ENCODE measurements around the gene FBXO15.
A peak's percentile ranks its signal among the peaks of the same experiment; 100 is the strongest.

The FBXO15 gene

DNA sequence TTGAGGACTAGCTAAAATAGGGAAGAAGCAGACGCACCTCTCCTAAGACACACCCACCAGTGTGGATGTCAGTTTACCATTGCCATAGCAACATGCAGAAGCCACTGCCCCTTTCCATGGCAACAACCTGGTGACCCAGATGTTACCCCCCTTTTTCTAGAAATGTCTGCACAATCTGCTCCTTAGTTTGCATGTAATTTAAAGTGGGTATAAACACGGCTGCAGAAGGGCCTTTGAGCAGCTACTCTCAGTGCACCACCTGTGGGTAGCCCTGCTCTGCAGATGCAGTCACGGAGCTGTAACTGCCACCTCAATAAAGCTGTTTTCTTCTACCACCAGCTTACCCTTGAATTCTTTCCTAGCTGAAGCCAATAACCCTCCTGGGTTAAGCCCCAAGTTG lies 87.1 kb downstream of the FBXO15 start:
- no peak for DNase-seq

DNA sequence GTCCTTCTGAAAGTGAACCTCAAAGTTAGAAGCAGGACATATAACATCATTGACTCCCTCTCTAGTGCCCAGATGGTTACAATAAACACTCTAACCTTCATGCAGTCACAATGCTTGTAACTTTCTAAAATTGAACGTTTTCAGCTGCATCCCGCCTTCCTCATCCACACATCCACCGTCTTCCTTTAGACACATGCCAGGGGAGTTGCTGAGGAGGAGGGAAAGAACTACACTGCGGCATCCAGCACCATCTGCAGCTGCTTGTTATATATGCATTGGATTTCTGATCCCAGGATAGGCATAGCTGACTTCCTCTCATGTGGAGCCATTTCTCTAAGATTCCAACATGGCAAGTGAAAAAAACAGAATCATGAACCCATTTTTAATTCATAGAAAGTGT lies 96.8 kb downstream of the FBXO15 start:
- DNase-seq: no peak

DNA sequence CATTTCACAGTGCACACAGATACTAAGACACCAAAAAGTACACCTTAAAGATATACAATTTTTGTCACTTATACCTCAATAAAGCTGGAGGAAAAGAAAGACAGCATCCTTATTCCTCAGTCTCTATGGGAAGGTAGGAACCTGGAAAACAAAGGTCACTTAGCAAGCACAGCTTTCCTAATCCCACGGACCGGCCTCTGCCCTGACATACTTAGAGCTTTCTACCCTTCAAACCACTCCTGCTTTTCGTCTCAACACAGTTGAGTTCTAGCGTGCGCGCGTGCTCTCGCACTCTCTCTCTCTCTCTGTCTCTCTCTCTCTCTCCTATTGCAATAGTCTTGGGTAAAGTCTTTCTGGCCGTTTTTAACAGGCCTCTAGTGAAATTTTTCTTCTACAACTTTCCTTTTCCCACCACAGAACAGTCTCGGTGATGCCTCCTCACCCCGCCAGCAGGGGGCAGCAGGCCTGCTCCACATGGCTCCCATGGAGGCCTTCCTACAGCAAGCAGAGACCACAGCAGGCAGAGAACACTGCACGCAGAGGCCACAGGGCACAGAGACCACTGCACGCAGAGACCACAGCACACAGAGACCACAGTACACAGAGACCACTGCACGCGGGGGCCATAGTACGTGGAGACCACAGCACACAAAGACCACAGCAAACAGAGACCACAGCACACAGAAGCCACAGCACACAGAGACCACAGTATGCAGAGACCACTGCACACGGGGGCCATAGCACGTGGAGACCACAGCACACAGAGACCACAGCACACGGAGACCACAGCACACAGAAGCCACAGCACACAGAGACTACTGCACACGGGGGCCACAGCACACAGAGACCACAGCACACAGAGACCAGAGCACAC lies 106.9 kb downstream of the FBXO15 start:
- DNase-seq: peak; percentile 5

DNA sequence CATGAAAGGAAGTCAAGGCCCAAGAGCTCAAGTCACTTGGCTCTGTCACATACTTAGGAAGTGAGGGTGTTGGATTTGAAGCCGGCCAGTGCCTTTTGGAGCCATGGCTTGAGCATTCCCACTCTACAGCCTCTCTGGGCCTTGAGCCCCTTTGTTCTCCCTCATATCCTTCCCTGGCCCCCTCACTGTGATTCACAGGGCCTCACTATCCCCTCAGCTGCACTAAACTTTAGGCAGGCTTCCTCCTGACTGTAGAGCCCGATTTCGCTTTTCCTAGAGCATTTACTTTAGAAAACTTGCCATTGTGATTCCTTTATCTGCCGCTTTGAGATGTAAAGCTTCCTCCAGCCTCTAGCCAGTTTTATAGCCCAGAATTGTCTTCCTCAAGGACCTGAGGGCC lies 107.6 kb downstream of the FBXO15 start:
- no peak for DNase-seq

DNA sequence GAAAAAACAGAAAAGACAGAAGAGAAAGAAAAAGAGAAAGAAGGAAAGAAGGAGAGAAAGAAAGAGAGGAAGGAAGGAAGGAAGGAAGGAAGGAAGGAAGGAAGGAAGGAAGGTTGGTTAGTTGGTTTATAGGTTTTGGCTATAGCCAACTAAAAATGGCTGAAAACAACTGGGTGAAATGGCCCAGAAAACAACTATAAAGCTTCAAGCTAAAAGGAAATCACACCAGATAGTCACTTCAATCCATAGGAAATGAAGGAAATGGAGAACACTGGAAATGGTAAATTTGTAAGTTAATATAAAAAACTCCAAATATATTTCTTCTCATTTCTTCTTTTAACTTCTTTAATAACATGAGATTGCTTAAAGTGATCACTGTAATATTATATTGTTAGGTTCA lies 118.5 kb downstream of the FBXO15 start:
- DNase-seq: no peak
